Neural progenitor cell (in vitro differentiated cells): ENCODE results near the gene DNAJC1.

ENCODE experiments used
- EZH2 ChIP-seq: fragments of 200-600 bp; sonication (generic); IDR thresholded peaks from 2 replicates; pipeline ENCODE4 v1.6.1; 2017; ENCODE audit warnings: antibody characterized with exemption, mild to moderate bottlenecking, moderate library complexity
- EZH2phosphoT487 ChIP-seq: fragments of 200-600 bp; sonication (generic); IDR thresholded peaks from 2 replicates; pipeline ENCODE4 v1.6.1; 2017; ENCODE audit warnings: antibody characterized with exemption
- TF ChIP-seq, protein P1 (sequence below): fragments of 200-600 bp; sonication (generic); IDR thresholded peaks from 2 replicates; pipeline ENCODE4 v1.5.1; 2017; ENCODE audit warnings: antibody characterized with exemption, mild to moderate bottlenecking

- TF ChIP-seq, protein P1, sequence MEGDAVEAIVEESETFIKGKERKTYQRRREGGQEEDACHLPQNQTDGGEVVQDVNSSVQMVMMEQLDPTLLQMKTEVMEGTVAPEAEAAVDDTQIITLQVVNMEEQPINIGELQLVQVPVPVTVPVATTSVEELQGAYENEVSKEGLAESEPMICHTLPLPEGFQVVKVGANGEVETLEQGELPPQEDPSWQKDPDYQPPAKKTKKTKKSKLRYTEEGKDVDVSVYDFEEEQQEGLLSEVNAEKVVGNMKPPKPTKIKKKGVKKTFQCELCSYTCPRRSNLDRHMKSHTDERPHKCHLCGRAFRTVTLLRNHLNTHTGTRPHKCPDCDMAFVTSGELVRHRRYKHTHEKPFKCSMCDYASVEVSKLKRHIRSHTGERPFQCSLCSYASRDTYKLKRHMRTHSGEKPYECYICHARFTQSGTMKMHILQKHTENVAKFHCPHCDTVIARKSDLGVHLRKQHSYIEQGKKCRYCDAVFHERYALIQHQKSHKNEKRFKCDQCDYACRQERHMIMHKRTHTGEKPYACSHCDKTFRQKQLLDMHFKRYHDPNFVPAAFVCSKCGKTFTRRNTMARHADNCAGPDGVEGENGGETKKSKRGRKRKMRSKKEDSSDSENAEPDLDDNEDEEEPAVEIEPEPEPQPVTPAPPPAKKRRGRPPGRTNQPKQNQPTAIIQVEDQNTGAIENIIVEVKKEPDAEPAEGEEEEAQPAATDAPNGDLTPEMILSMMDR: no peak
- no peak for TF ChIP-seq EZH2phosphoT487
- TF ChIP-seq EZH2: no peak
Measured at GRCh38 chr10:21843645-21844044, 159.9 kb downstream of the DNAJC1 start.
